ENCODE measurements around the gene FIBCD1. TPM values are rescaled to one million over a fixed set of nuclear protein-coding genes. Genes with fewer than 3 reads are reported as not detected.

FIBCD1 gene
- total RNA-seq, 1 experiment from 2014 or later, result 6.6 TPM

DNA sequence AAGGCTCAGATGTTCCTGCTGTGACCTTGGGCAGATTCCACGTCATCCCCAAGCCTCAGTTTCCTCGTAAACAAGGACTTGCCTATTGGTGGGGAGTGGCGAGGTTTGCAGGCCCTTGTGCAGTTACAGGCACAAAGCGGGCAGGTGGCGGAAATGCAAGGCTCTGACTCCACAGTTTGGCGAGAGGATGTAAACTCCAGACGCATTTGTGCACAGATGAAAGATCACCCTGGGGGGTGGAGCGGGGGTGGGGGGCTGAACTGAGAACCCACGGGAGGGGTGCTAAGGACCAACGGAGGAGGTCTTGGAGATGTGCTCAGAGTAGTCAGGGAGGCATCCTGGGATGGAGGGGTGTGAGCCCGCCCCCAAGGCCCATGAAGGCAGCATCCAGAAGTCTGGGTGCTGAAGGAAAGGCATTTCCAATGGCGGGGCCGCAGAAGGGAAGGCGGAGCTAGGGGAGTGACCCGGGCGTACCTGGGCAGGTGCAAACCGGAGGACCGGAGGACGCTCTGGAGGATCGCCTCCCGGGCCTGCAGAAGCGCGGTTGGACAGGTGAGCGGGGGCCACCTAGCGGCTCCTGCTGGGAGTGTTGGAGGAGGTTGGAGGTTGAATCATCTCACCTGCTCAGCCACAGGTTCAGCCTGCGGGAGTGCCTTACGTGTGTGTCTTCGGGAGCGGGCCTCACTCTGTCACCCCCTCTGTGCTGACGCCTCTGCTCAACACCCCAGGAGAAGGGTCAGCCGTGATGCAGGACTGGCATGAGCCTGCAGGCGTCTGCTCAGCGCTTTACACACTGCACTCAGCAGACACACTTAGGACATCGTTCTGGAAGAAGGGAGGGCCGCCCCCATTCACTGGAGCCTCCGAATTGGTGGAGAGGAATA is 1.9 kb upstream of the FIBCD1 start (continued):
- TF ChIP-seq ERG (CRISPR knock-in tag; IDR thresholded peaks at IDR 0.05), result no peak

- Mint-ChIP-seq H3K4me1 (peaks cover 30% of the 10 kb centered on the region), H3K27me3 (ENCODE audit: low read depth) (peaks cover 50% of the 10 kb centered on the region), H3K9me3 (no peaks in the 10 kb centered on the region), H3K27ac (no peak overlapping the region), H3K36me3 (no peaks in the 10 kb centered on the region), H3K4me3 (peak overlapping the region; percentile 61)
- DNase-seq (ENCODE audit: low spot score) (peak; percentile 41), ATAC-seq (no peak)
- TF ChIP-seq, protein P1, sequence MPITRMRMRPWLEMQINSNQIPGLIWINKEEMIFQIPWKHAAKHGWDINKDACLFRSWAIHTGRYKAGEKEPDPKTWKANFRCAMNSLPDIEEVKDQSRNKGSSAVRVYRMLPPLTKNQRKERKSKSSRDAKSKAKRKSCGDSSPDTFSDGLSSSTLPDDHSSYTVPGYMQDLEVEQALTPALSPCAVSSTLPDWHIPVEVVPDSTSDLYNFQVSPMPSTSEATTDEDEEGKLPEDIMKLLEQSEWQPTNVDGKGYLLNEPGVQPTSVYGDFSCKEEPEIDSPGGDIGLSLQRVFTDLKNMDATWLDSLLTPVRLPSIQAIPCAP (CRISPR knock-in tag; IDR thresholded peaks at IDR 0.05), result no peak
- no peak for TF ChIP-seq PREB (CRISPR knock-in tag; IDR thresholded peaks at IDR 0.05; ENCODE audit: borderline replicate concordance)
- TF ChIP-seq SMAD4 (CRISPR knock-in tag; IDR thresholded peaks at IDR 0.05), result no peak
- no peak for TF ChIP-seq HMGA2 (CRISPR knock-in tag; IDR thresholded peaks at IDR 0.05)
- no peak for TF ChIP-seq ZMAT4 (CRISPR knock-in tag; IDR thresholded peaks at IDR 0.05)
- TF ChIP-seq GABPB1 (CRISPR knock-in tag; IDR thresholded peaks at IDR 0.05), result no peak
- TF ChIP-seq MYBL2 (CRISPR knock-in tag; IDR thresholded peaks at IDR 0.05), result no peak
- no peak for TF ChIP-seq ZNF416 (CRISPR knock-in tag; IDR thresholded peaks at IDR 0.05)
- ChIA-PET CTCF (interaction anchor here (0.6 to 1.4 kb wide), 10 partner anchors 13 to 74 kb away, joined by 3 to 11 read pairs (median 4); no protein-coding TSS in a partner anchor), POLR2A (no interaction called here)
Measured at GRCh38 chr9:130940027-130940549, 1.0 kb upstream of the FIBCD1 start.

GRCh38 chr9:130939405-130940026 is 469 bp upstream of the FIBCD1 start:
- Mint-ChIP-seq H3K36me3 (no peaks in the 10 kb centered on the region), H3K4me3 (peak overlapping the region; percentile 61), H3K27me3 (ENCODE audit: low read depth) (peaks cover 50% of the 10 kb centered on the region), H3K4me1 (peaks cover 36% of the 10 kb centered on the region), H3K9me3 (no peaks in the 10 kb centered on the region), H3K27ac (no peak overlapping the region)
- DNase-seq (ENCODE audit: low spot score), result peak; percentile 42
- no peak for ATAC-seq
- POLR2A ChIA-PET, result no interaction called here
- CTCF ChIA-PET, result interaction anchor here (0.6 to 1.4 kb wide), 10 partner anchors 12 to 73 kb away, joined by 3 to 11 read pairs (median 4); no protein-coding TSS in a partner anchor
- TF ChIP-seq E2F5 (CRISPR knock-in tag; IDR thresholded peaks at IDR 0.05), result peak; percentile 45; the same call in 1 of the 2 replicates
- no peak for TF ChIP-seq ERG (CRISPR knock-in tag; IDR thresholded peaks at IDR 0.05)
- no peak for TF ChIP-seq ATF1 (CRISPR knock-in tag; IDR thresholded peaks at IDR 0.05)
- no peak for TF ChIP-seq ZNF671 (CRISPR knock-in tag; IDR thresholded peaks at IDR 0.05)
- no peak for TF ChIP-seq MLX (CRISPR knock-in tag; IDR thresholded peaks at IDR 0.05)
- TF ChIP-seq ZNF317 (CRISPR knock-in tag; IDR thresholded peaks at IDR 0.05; ENCODE audit: borderline replicate concordance, low read depth), result no peak
- no peak for TF ChIP-seq TCF7 (CRISPR knock-in tag; IDR thresholded peaks at IDR 0.05; ENCODE audit: low read depth)
- TF ChIP-seq MYBL2 (CRISPR knock-in tag; IDR thresholded peaks at IDR 0.05), result no peak
- TF ChIP-seq, protein P2, sequence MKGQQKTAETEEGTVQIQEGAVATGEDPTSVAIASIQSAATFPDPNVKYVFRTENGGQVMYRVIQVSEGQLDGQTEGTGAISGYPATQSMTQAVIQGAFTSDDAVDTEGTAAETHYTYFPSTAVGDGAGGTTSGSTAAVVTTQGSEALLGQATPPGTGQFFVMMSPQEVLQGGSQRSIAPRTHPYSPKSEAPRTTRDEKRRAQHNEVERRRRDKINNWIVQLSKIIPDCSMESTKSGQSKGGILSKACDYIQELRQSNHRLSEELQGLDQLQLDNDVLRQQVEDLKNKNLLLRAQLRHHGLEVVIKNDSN (CRISPR knock-in tag; IDR thresholded peaks at IDR 0.05), result 0 out of 2 replicates have a peak, but pooled peaks have one; percentile 5
- TF ChIP-seq, protein P3, sequence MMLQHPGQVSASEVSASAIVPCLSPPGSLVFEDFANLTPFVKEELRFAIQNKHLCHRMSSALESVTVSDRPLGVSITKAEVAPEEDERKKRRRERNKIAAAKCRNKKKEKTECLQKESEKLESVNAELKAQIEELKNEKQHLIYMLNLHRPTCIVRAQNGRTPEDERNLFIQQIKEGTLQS (CRISPR knock-in tag; conservative IDR thresholded peaks at IDR 0.05), result no peak
- no peak for TF ChIP-seq SMAD3 (CRISPR knock-in tag; IDR thresholded peaks at IDR 0.05; ENCODE audit: borderline replicate concordance)
- no peak for TF ChIP-seq SOX15 (CRISPR knock-in tag; IDR thresholded peaks at IDR 0.05)
- TF ChIP-seq NFE2L1 (CRISPR knock-in tag; IDR thresholded peaks at IDR 0.05), result no peak
- no peak for TF ChIP-seq NFATC4 (CRISPR knock-in tag; IDR thresholded peaks at IDR 0.05)
